ENCODE results near the gene STXBP4.

Gene STXBP4

GRCh38 chr17:55168958-55169687 lies 200.6 kb downstream of the STXBP4 start:
- H3K79me2 ChIP-seq (ENCODE audit: low read length), result no peaks in the 10 kb centered on the region
- no peaks in the 10 kb centered on the region for H3K36me3 ChIP-seq (replicated peaks; ENCODE audit: insufficient read depth, low read length)
- TF ChIP-seq EZH2 (optimal IDR thresholded peaks at IDR 0.05; ENCODE audit: low read depth, low read length), result no peak
- TF ChIP-seq, protein P1, sequence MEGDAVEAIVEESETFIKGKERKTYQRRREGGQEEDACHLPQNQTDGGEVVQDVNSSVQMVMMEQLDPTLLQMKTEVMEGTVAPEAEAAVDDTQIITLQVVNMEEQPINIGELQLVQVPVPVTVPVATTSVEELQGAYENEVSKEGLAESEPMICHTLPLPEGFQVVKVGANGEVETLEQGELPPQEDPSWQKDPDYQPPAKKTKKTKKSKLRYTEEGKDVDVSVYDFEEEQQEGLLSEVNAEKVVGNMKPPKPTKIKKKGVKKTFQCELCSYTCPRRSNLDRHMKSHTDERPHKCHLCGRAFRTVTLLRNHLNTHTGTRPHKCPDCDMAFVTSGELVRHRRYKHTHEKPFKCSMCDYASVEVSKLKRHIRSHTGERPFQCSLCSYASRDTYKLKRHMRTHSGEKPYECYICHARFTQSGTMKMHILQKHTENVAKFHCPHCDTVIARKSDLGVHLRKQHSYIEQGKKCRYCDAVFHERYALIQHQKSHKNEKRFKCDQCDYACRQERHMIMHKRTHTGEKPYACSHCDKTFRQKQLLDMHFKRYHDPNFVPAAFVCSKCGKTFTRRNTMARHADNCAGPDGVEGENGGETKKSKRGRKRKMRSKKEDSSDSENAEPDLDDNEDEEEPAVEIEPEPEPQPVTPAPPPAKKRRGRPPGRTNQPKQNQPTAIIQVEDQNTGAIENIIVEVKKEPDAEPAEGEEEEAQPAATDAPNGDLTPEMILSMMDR (IDR thresholded peaks at IDR 0.05; ENCODE audit: low read length), result no peak
- no peak for TF ChIP-seq EZH2phosphoT487 (IDR thresholded peaks at IDR 0.05; ENCODE audit: low read length)
- no peaks in the 10 kb centered on the region for H3K27me3 ChIP-seq (replicated peaks; ENCODE audit: insufficient read depth, low read length)
- H3K4me2 ChIP-seq (ENCODE audit: low read depth, low read length), result no peak overlapping the region
- no peaks in the 10 kb centered on the region for H4K20me1 ChIP-seq (ENCODE audit: insufficient read depth, low read length)
- H3F3A ChIP-seq (ENCODE audit: insufficient read depth, low read length), result peaks cover 6% of the 10 kb centered on the region; the same call in 1 of the 2 replicates
- H2AFZ ChIP-seq (ENCODE audit: low read length), result no peak overlapping the region
- H3K9me3 ChIP-seq (replicated peaks; ENCODE audit: insufficient read depth, low read length), result no peaks in the 10 kb centered on the region
- H3K9me2 ChIP-seq (replicated peaks; ENCODE audit: insufficient read depth, low read length), result no peaks in the 10 kb centered on the region
- H3K9ac ChIP-seq (ENCODE audit: low read length), result no peak overlapping the region
- no peak overlapping the region for H3K27ac ChIP-seq (ENCODE audit: low read length)
- peak; percentile 70 for DNase-seq
- peaks cover 23% of the 10 kb centered on the region for H3K4me1 ChIP-seq (ENCODE audit: low read length)
- H3K4me3 ChIP-seq (ENCODE audit: low read length), result no peak overlapping the region

DNA sequence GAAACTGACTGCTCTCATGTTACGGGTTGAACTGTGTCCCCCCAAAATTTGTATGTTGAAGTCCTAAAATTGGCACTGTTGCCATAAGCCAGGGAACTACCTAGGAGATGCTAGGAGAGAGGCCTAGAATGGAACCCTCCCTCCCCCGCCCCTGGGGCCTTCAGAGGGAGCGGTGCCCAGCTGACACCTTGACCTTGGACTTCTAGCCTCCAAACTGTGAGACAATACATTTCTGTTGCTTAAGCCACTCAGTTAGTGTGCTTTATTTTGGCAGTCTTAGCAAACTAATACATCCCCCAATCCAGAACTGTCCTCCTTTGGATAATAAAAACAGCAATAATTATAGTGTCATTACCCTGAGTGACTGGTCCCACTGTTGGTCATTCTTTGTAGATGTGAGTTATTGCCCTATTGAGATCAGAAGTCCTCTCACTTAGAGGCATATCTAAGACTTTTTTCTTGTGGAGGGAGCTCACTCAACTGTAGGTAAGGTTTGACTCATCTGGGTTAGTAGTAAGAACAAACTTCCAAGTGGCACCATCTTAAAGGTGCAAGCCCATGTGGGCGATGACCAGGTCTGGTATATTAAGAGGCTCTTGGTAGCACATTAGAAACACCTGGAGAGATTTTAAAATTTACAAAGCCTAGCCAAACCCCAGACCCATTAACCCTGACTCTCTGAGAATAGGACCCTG lies 203.2 kb downstream of the STXBP4 start:
- Histone ChIP-seq H3K27me3 (replicated peaks; ENCODE audit: insufficient read depth, low read length) (no peaks in the 10 kb centered on the region), H3K36me3 (replicated peaks; ENCODE audit: insufficient read depth, low read length) (no peaks in the 10 kb centered on the region), H3K4me2 (ENCODE audit: low read depth, low read length) (peak overlapping the region; percentile 57; the same call in 1 of the 2 replicates), H3K79me2 (ENCODE audit: low read length) (no peaks in the 10 kb centered on the region), H3K4me1 (ENCODE audit: low read length) (peaks cover 23% of the 10 kb centered on the region), H3F3A (ENCODE audit: insufficient read depth, low read length) (peaks cover 6% of the 10 kb centered on the region; the same call in 1 of the 2 replicates), H3K9me2 (replicated peaks; ENCODE audit: insufficient read depth, low read length) (no peaks in the 10 kb centered on the region), H4K20me1 (ENCODE audit: insufficient read depth, low read length) (no peaks in the 10 kb centered on the region), H3K4me3 (ENCODE audit: low read length) (0 out of 2 replicates have a peak overlapping the region, but pooled peaks have one; percentile 27), H2AFZ (ENCODE audit: low read length) (no peak overlapping the region), H3K27ac (ENCODE audit: low read length) (no peak overlapping the region), H3K9ac (ENCODE audit: low read length) (no peak overlapping the region), H3K9me3 (replicated peaks; ENCODE audit: insufficient read depth, low read length) (no peaks in the 10 kb centered on the region)
- DNase-seq, result no peak
- no peak for TF ChIP-seq EZH2phosphoT487 (IDR thresholded peaks at IDR 0.05; ENCODE audit: low read length)

DNA sequence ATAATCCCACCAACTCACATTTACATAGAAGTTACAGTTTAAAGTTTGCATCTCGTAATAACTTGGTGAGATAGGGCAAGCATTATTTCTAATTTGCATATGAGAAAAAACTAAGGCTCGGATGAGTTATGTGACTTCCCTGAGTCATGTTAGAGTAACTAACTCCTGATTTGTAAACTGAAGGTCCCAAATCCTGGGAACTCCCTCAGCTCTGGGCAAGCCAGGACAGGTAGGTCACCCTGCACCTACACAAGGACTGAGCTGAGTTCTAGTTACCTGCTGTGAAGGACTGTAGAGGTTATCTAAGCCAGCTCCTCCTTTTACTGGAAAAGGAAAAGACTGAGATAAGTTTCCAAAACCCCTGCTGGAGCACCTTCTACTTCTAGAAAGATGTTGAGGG lies 204.0 kb downstream of the STXBP4 start:
- H3K9ac ChIP-seq (ENCODE audit: low read length), result no peak overlapping the region
- no peaks in the 10 kb centered on the region for H3K9me2 ChIP-seq (replicated peaks; ENCODE audit: insufficient read depth, low read length)
- H3K9me3 ChIP-seq (replicated peaks; ENCODE audit: insufficient read depth, low read length), result no peaks in the 10 kb centered on the region
- H3K79me2 ChIP-seq (ENCODE audit: low read length), result no peaks in the 10 kb centered on the region
- H3F3A ChIP-seq (ENCODE audit: insufficient read depth, low read length), result peaks cover 6% of the 10 kb centered on the region; the same call in 1 of the 2 replicates
- H3K27me3 ChIP-seq (replicated peaks; ENCODE audit: insufficient read depth, low read length), result no peaks in the 10 kb centered on the region
- H3K4me3 ChIP-seq (ENCODE audit: low read length), result peak overlapping the region; percentile 27; the same call in 1 of the 2 replicates
- no peaks in the 10 kb centered on the region for H4K20me1 ChIP-seq (ENCODE audit: insufficient read depth, low read length)
- DNase-seq, result peak; percentile 36
- TF ChIP-seq, protein P1 (IDR thresholded peaks at IDR 0.05; ENCODE audit: low read length), result no peak
- TF ChIP-seq EZH2 (optimal IDR thresholded peaks at IDR 0.05; ENCODE audit: low read depth, low read length) (no peak), EZH2phosphoT487 (IDR thresholded peaks at IDR 0.05; ENCODE audit: low read length) (no peak)
- H3K4me2 ChIP-seq (ENCODE audit: low read depth, low read length), result peak overlapping the region; percentile 57
- H2AFZ ChIP-seq (ENCODE audit: low read length), result 0 out of 2 replicates have a peak overlapping the region, but pooled peaks have one; percentile 23
- peaks cover 23% of the 10 kb centered on the region for H3K4me1 ChIP-seq (ENCODE audit: low read length)
- no peaks in the 10 kb centered on the region for H3K36me3 ChIP-seq (replicated peaks; ENCODE audit: insufficient read depth, low read length)
- no peak overlapping the region for H3K27ac ChIP-seq (ENCODE audit: low read length)

All from MM.1S (cell line).